Stimulated activated CD4-positive, alpha-beta T cell treated with anti-CD3 and anti-CD28 coated beads, Interleukin-15, amount 100 ng/mL, for 1 hour (primary cell): ENCODE results near the gene ICA1.
"Not testable (repeated sequence)": the region's sequence is repeated elsewhere in the genome, so short reads cannot be mapped to it uniquely, and the experiment has no call there.

ENCODE experiments used
- DNase-seq, 2 donors: peaks; one replicate each; pipeline ENCODE4 v3.0.0-alpha.2; 2020; ENCODE audit warnings: low read depth in 1 of 2, low spot score in 1 of 2

The ICA1 gene

GRCh38 chr7:8105449-8106095 lies 156.4 kb downstream of the ICA1 start:
- no peak for DNase-seq

- no peak for DNase-seq
Measured at GRCh38 chr7:8103282-8103681, 158.7 kb downstream of the ICA1 start.

GRCh38 chr7:8101292-8101691 lies 160.7 kb downstream of the ICA1 start:
- not testable (repeated sequence) for DNase-seq

GRCh38 chr7:8094164-8095140 lies 167.5 kb downstream of the ICA1 start:
- no peak for DNase-seq

GRCh38 chr7:8092140-8092539 lies 169.8 kb downstream of the ICA1 start:
- no peak for DNase-seq

- no peak for DNase-seq
Measured at GRCh38 chr7:8089036-8089780, 172.8 kb downstream of the ICA1 start.

- no peak for DNase-seq
Measured at GRCh38 chr7:8086239-8086638, 175.7 kb downstream of the ICA1 start.

GRCh38 chr7:8085420-8085819 lies 176.5 kb downstream of the ICA1 start:
- no peak for DNase-seq

- no peak for DNase-seq
Measured at GRCh38 chr7:8084836-8085235, 177.1 kb downstream of the ICA1 start.

- no peak for DNase-seq
Measured at GRCh38 chr7:8082762-8083161, 179.2 kb downstream of the ICA1 start.

- no peak for DNase-seq
Measured at GRCh38 chr7:8078418-8078817, 183.5 kb downstream of the ICA1 start.

GRCh38 chr7:8070451-8071180 lies 191.4 kb downstream of the ICA1 start:
- DNase-seq, result no peak

- DNase-seq, result no peak
Measured at GRCh38 chr7:8068892-8069686, 192.9 kb downstream of the ICA1 start.

- DNase-seq, result no peak
Measured at GRCh38 chr7:8065356-8065813, 196.6 kb downstream of the ICA1 start.

GRCh38 chr7:8064828-8065227 lies 197.1 kb downstream of the ICA1 start:
- DNase-seq, result no peak

- no peak for DNase-seq
Measured at GRCh38 chr7:8063706-8064297, 198.2 kb downstream of the ICA1 start.

GRCh38 chr7:8063300-8063699 lies 198.7 kb downstream of the ICA1 start:
- not testable (repeated sequence) for DNase-seq
